Adrenal gland (tissue), 12 donors: ENCODE measurements around the gene UBE3C. TPM values are rescaled to one million over a fixed set of nuclear protein-coding genes. Genes with fewer than 3 reads are reported as not detected.

Source experiments
- DNase-seq, 7 donors: peaks; one replicate each; pipeline ENCODE4 v3.0.0-alpha.2; 2019 to 2020
- H3K27ac ChIP-seq, 5 donors: fragments of 200-600 bp; sonication (generic) in 4 of 5; 1 replicate in 3 of 5; 2 replicates in 2 of 5; pipeline versions ENCODE4 v1.5.1 to v1.8.0; 2016 to 2020; ENCODE audit warnings: mild to moderate bottlenecking in 1 of 5
- H3K27me3 ChIP-seq: fragments of 200-600 bp; 2 replicates; pipeline ENCODE4 v1.8.0; 2021
- H3K36me3 ChIP-seq, 2 donors: fragments of 200-600 bp; replicated peaks in 1 of 2; 1 replicate in 1 of 2; 2 replicates in 1 of 2; pipeline versions ENCODE4 v1.5.1 to v1.8.0; 2018 to 2022
- H3K4me1 ChIP-seq, 2 donors: fragments of 200-600 bp; replicated peaks in 1 of 2; 1 replicate in 1 of 2; 2 replicates in 1 of 2; pipeline versions ENCODE4 v1.5.1 to v1.8.0; 2018 to 2021
- H3K4me3 ChIP-seq, 4 donors: fragments of 200-600 bp; sonication (generic) in 3 of 4; one replicate each; pipeline ENCODE4 v1.5.1; 2016 to 2018
- H3K9me3 ChIP-seq, 3 donors: fragments of 200-600 bp; sonication (generic) in 1 of 3; replicated peaks in 1 of 3; 1 replicate in 2 of 3; 2 replicates in 1 of 3; pipeline versions ENCODE4 v1.5.1 to v1.8.0; 2016 to 2021
- CTCF ChIP-seq, 6 experiments: fragments of 450-650 bp in 4 of 6; fragments of 200-600 bp in 2 of 6; sonication (generic) in 1 of 6; IDR thresholded peaks; 1 replicate in 5 of 6; 2 replicates in 1 of 6; pipeline versions ENCODE4 v1.5.1 to v1.8.0; 2016 to 2021; ENCODE audit warnings: antibody characterized with exemption in 6 of 6, mild to moderate bottlenecking in 2 of 6, moderate library complexity in 1 of 6
- POLR2A ChIP-seq, 2 donors: fragments of 450-650 bp; IDR thresholded peaks; one replicate each; pipeline ENCODE4 v1.6.1; 2017; ENCODE audit warnings: antibody characterized with exemption in 2 of 2, mild to moderate bottlenecking in 2 of 2, moderate library complexity in 1 of 2
- WGBS, 4 donors: extraction: QIAGEN DNeasy Blood & Tissue Kit in 2 of 4; methylation state at CpG; one replicate each; pipeline versions ENCODE4 v1.1.5 to v1.1.7; 2013 to 2017; 5-methylcytosine and 5-hydroxymethylcytosine counted together
- intact Hi-C, 2 donors: fragments of 100-400 bp; cut with DNase I; formaldehyde crosslinking; loops; one replicate each; pipeline versions ENCODE4 v1.14.1 to v1.15.0; 2022 to 2023
- polyA plus RNA-seq, 3 donors: library from polyadenylated mRNA; stranded (reverse); fragments of 200-250 nt in 2 of 3; fragments of 350-450 nt in 1 of 3; fragmentation: Illumina TruSeq in 1 of 3; extraction: RNeasy Lipid Tissue Mini Kit (QIAGEN cat#74804) in 1 of 3; gene quantifications; one replicate each; pipeline ENCODE4 v1.2.3, GENCODE V29; 2013 to 2014
- total RNA-seq, 9 donors: library from RNA; depleted of rRNA in 4 of 9; stranded (reverse); fragments of >200 nt in 4 of 9; fragments of 120-200 nt in 1 of 9; fragmentation: NEBNext Ultra II Directional in 1 of 9; extraction: Animal tissue kit (Norgen Biotek cat#: 25700) in 1 of 9; gene quantifications; one replicate each; pipeline versions ENCODE4 v1.1.0 to v1.2.4, GENCODE V29; 2013 to 2023
- donor health status: healthy with polysubstance abuse.
- donor health status: Bipolar disorder and iron deficiency.
- donor health status: DM: yes; HTN: yes; CAD: no.
- donor health status: DM: no; HTN: no; CAD: no.
- donor health status: DM: no; HTN: no; CAD: no.
- donor health status: DM: yes; HTN: yes; CAD: no.

The UBE3C gene
- total and polyA plus RNA-seq, 12 donors = 11.7 to 58.1 (median 46.2) TPM

- H3K36me3 ChIP-seq = peaks cover 0 to 30% of the 10 kb centered on the region in 2 donors
- intact Hi-C loops = loop anchor here in 1 of 2 donors (10.0 kb wide), 1 partner anchor 258 kb away; no protein-coding TSS in a partner anchor
- TF ChIP-seq POLR2A (IDR thresholded peaks at IDR 0.05) (no peak), CTCF (IDR thresholded peaks at IDR 0.05) (no peak)
- no peaks in the 10 kb centered on the region for H3K4me1 ChIP-seq
- H3K4me3 ChIP-seq = no peak overlapping the region
- no peaks in the 10 kb centered on the region for H3K27me3 ChIP-seq
- no peak for DNase-seq
- H3K9me3 ChIP-seq = no peaks in the 10 kb centered on the region
- WGBS, 4 donors = 88 to 94% (median 89%) methylated on average over 3 to 10 of the region's 10 CpGs
- no peak overlapping the region for H3K27ac ChIP-seq
Measured at GRCh38 chr7:157222687-157223086, 84.0 kb downstream of the UBE3C start.

GRCh38 chr7:157224627-157225026, 85.9 kb downstream of the UBE3C start:
- Histone ChIP-seq H3K27ac (no peak overlapping the region), H3K4me1 (no peaks in the 10 kb centered on the region), H3K4me3 (no peak overlapping the region), H3K36me3 (peaks cover 0 to 27% of the 10 kb centered on the region in 2 donors), H3K9me3 (no peaks in the 10 kb centered on the region), H3K27me3 (no peaks in the 10 kb centered on the region)
- 54 to 71% (median 60%) methylated on average over 4 of the region's 4 CpGs for WGBS, 4 donors
- TF ChIP-seq CTCF (IDR thresholded peaks at IDR 0.05) (peak; percentile 12 to 58 (median 29)), POLR2A (IDR thresholded peaks at IDR 0.05) (no peak)
- no peak for DNase-seq
- intact Hi-C loops = loop anchor here in 1 of 2 donors (10.0 kb wide), 1 partner anchor 260 kb away; no protein-coding TSS in a partner anchor

GRCh38 chr7:157228864-157229422, 90.2 kb downstream of the UBE3C start:
- Histone ChIP-seq H3K9me3 (no peaks in the 10 kb centered on the region), H3K36me3 (peaks cover 0 to 36% of the 10 kb centered on the region in 2 donors), H3K4me3 (no peak overlapping the region), H3K27me3 (no peaks in the 10 kb centered on the region), H3K4me1 (no peaks in the 10 kb centered on the region), H3K27ac (no peak overlapping the region)
- TF ChIP-seq POLR2A (IDR thresholded peaks at IDR 0.05) = no peak
- peak in 3 of 6 experiments; percentile 11 to 26 (median 19) for TF ChIP-seq CTCF (IDR thresholded peaks at IDR 0.05)
- DNase-seq = peak in 2 of 7 donors; percentile 13 to 26
- 81 to 87% (median 86%) methylated on average over 8 of the region's 8 CpGs for WGBS, 4 donors
- intact Hi-C loops = loop anchor here in 1 of 2 donors (10.0 kb wide), 1 partner anchor 264 kb away; no protein-coding TSS in a partner anchor

DNA sequence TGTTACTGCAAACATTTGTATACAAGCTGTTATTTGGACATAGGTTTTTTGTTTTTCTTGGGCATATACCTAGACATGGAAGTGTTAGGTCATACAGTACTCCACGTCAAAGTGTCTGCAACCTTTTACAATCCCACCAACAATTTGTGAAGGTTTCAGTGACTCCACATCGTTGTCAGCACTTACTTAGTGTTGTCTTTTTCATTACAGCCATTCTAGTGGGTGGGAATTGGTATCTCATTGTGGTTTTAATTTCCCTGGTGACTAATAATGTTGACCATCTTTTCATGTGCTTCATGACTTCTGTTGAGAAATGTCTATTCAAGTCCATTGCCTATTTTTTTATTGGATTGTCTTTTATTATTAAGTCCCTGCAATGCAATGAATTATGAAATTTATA, 95.0 kb downstream of the UBE3C start:
- Histone ChIP-seq H3K27ac (no peak overlapping the region), H3K4me3 (no peak overlapping the region), H3K36me3 (peaks cover 0 to 31% of the 10 kb centered on the region in 2 donors), H3K4me1 (no peaks in the 10 kb centered on the region), H3K9me3 (no peaks in the 10 kb centered on the region), H3K27me3 (no peaks in the 10 kb centered on the region)
- intact Hi-C loops = loop anchor here in 1 of 2 donors (10.0 kb wide), 1 partner anchor 269 kb away; no protein-coding TSS in a partner anchor
- DNase-seq = no peak
- TF ChIP-seq CTCF (IDR thresholded peaks at IDR 0.05) (no peak), POLR2A (IDR thresholded peaks at IDR 0.05) (no peak)
- whole genome bisulfite sequencing, 4 donors = 89 to 92% (median 91%) methylated on average over 2 of the region's 2 CpGs
